Measurements from ENCODE around the gene TMEM108.

DNA sequence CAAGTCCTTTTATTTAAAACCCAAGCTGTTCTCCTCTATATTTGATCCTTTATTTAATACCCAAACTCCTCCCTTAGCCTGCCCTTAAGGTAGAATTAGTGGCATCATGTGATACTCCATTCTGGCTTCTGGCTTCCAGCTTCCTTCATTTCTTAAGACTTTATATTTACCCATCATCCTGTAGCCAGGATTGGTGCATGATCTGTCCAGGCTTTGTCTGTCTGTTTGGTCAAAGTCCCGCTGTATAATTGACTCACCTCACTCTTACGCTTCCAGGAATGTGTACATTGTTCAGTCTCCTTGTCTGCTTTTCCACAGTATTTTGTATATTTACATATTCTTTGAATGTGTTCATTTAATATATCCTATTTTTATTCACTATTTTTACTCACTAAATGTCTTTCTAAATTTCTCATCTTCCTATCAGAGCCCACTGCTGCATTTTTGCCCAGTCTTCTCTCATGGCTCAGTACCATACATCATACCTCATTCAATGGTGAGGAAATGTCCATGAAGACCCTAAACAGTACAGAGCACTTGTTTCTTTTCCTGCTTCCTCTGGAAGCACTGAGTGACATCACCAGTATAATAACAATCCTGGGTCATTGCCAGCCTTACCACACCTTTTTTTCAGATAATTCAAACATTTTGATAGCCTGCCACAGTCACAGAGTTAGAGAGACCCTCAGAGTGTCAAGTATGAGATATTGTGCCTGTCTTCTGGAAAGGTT is 31.5 kb downstream of the TMEM108 start:
- TF ChIP-seq, protein P1, sequence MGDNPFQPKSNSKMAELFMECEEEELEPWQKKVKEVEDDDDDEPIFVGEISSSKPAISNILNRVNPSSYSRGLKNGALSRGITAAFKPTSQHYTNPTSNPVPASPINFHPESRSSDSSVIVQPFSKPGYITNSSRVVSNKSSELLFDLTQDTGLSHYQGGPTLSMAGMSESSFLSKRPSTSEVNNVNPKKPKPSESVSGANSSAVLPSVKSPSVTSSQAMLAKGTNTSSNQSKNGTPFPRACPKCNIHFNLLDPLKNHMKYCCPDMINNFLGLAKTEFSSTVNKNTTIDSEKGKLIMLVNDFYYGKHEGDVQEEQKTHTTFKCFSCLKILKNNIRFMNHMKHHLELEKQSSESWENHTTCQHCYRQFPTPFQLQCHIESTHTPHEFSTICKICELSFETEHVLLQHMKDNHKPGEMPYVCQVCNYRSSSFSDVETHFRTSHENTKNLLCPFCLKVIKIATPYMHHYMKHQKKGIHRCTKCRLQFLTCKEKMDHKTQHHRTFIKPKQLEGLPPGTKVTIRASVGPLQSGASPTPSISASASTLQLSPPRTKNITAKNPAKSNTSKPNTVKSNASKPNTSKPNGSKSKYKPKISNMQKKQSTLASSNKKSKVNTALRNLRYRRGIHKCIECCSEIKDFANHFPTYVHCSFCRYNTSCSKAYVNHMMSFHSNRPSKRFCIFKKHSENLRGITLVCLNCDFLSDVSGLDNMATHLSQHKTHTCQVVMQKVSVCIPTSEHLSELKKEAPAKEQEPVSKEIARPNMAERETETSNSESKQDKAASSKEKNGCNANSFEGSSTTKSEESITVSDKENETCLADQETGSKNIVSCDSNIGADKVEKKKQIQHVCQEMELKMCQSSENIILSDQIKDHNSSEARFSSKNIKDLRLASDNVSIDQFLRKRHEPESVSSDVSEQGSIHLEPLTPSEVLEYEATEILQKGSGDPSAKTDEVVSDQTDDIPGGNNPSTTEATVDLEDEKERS (tag by site-specific recombination; IDR thresholded peaks at IDR 0.05) = no peak
- TF ChIP-seq ZNF510 (tag by site-specific recombination; IDR thresholded peaks at IDR 0.05; ENCODE audit: insufficient replicate concordance) = no peak
- TF ChIP-seq ZNF830 (tag by site-specific recombination; IDR thresholded peaks at IDR 0.05; ENCODE audit: low read depth) = no peak

All from HEK293 (cell line).